ENCODE results near the gene ADORA2A.

DNA sequence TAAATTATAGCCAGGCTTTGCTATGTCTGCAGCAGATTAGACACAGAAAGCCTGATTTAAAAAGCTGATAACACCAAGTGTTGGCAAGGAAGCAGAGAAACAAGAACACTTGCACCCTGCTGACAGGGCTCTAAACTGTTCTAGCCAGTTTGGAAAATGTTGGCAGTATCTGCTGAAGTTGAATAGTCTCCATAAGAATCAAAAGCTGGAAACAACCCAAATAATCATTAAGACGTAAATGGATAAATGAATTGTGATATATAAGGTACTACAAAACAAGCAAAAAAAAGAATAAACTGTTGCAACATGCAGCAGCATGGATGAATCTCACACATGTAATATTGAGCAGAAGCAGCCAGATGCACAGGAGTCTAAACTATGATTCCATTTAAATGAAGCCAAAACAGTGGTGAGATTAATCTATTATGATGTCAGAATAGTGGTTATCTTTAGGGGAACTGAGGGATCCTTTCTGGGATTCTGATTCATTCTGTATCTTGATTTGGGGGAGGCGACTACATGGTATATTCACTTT lies 40.4 kb upstream of the ADORA2A start:
- TF ChIP-seq, protein P1, sequence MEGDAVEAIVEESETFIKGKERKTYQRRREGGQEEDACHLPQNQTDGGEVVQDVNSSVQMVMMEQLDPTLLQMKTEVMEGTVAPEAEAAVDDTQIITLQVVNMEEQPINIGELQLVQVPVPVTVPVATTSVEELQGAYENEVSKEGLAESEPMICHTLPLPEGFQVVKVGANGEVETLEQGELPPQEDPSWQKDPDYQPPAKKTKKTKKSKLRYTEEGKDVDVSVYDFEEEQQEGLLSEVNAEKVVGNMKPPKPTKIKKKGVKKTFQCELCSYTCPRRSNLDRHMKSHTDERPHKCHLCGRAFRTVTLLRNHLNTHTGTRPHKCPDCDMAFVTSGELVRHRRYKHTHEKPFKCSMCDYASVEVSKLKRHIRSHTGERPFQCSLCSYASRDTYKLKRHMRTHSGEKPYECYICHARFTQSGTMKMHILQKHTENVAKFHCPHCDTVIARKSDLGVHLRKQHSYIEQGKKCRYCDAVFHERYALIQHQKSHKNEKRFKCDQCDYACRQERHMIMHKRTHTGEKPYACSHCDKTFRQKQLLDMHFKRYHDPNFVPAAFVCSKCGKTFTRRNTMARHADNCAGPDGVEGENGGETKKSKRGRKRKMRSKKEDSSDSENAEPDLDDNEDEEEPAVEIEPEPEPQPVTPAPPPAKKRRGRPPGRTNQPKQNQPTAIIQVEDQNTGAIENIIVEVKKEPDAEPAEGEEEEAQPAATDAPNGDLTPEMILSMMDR (IDR thresholded peaks at IDR 0.05 in 2 of 3, conservative IDR thresholded peaks at IDR 0.05 in 1 of 3; ENCODE audit: borderline replicate concordance in 1 of 3, insufficient read depth in 1 of 3, low read depth in 2 of 3, low read length in 2 of 3), result no peak
- TF ChIP-seq SRF (IDR thresholded peaks at IDR 0.05; ENCODE audit: low read depth), result no peak
- TF ChIP-seq POLR2A (IDR thresholded peaks at IDR 0.05; ENCODE audit: borderline replicate concordance, extremely low read depth, insufficient read depth, insufficient read length), result no peak
- TF ChIP-seq TCF7L2 (IDR thresholded peaks at IDR 0.05; ENCODE audit: borderline replicate concordance, extremely low read depth, insufficient read depth, insufficient read length), result no peak
- no peak for TF ChIP-seq POLR2AphosphoS5 (IDR thresholded peaks at IDR 0.05; ENCODE audit: low read depth, low read length)
- no peak for TF ChIP-seq ZFX (IDR thresholded peaks at IDR 0.05)
- TF ChIP-seq CBX3 (IDR thresholded peaks at IDR 0.05; ENCODE audit: low read depth), result no peak
- TF ChIP-seq RAD21 (IDR thresholded peaks at IDR 0.05; ENCODE audit: low read depth), result no peak
